Heart right ventricle (tissue), 16 donors: ENCODE measurements around the gene CDK6. TPM values are rescaled to one million over a fixed set of nuclear protein-coding genes. Genes with fewer than 3 reads are reported as not detected.

ENCODE experiments used
- ATAC-seq, 8 donors: fragments of 200-7000 bp; cut with Tn5 transposase; one replicate each; pipeline ENCODE4 v1.9.1; 2020; ENCODE audit warnings: mild to moderate bottlenecking in 8 of 8, moderate library complexity in 8 of 8, moderate number of reproducible peaks in 1 of 8
- DNase-seq, 2 donors: peaks; one replicate each; pipeline ENCODE4 v3.0.0-alpha.2; 2020
- H3K27ac ChIP-seq, 10 donors: fragments of 200-600 bp; sonication (generic) in 2 of 10; one replicate each; pipeline versions ENCODE4 v1.5.0 to v1.8.0; 2020 to 2022; ENCODE audit warnings: mild to moderate bottlenecking in 3 of 10
- H3K27me3 ChIP-seq, 7 donors: fragments of 200-600 bp; one replicate each; pipeline ENCODE4 v1.8.0; 2021 to 2022; ENCODE audit warnings: mild to moderate bottlenecking in 2 of 7
- H3K36me3 ChIP-seq, 9 donors: fragments of 200-600 bp; sonication (generic) in 1 of 9; one replicate each; pipeline versions ENCODE4 v1.5.0 to v1.8.0; 2020 to 2022; ENCODE audit warnings: mild to moderate bottlenecking in 2 of 9
- H3K4me1 ChIP-seq, 9 donors: fragments of 200-600 bp; sonication (generic) in 1 of 9; one replicate each; pipeline versions ENCODE4 v1.5.0 to v1.8.0; 2020 to 2022; ENCODE audit warnings: mild to moderate bottlenecking in 4 of 9
- H3K4me3 ChIP-seq, 10 donors: fragments of 200-600 bp; sonication (generic) in 2 of 10; one replicate each; pipeline versions ENCODE4 v1.5.0 to v1.8.0; 2020 to 2022; ENCODE audit warnings: mild to moderate bottlenecking in 7 of 10, moderate library complexity in 2 of 10
- H3K9me3 ChIP-seq, 11 donors: fragments of 200-600 bp in 10 of 11; sonication (generic) in 2 of 11; one replicate each; pipeline versions ENCODE4 v1.5.0 to v1.8.0; 2013 to 2022; ENCODE audit warnings: mild to moderate bottlenecking in 2 of 11, control low read depth in 1 of 11, moderate library complexity in 1 of 11
- WGBS, 2 donors: extraction: QIAGEN DNeasy Blood & Tissue Kit; methylation state at CpG; one replicate each; pipeline ENCODE4 v1.1.7; 2013; ENCODE audit warnings: inconsistent platforms in 1 of 2; 5-methylcytosine and 5-hydroxymethylcytosine counted together
- intact Hi-C, 10 donors: fragments of 100-400 bp; cut with DNase I; formaldehyde crosslinking; loops; one replicate each; pipeline versions ENCODE4 v1.11.1 to v1.14.2; 2022
- polyA plus RNA-seq, 2 donors: library from polyadenylated mRNA; stranded (reverse); fragments of 200-250 nt; gene quantifications; one replicate each; pipeline ENCODE4 v1.2.3, GENCODE V29; 2013
- total RNA-seq, 10 donors: library from RNA; stranded (reverse); fragmentation: NEBNext Ultra II Directional in 3 of 10; extraction: Animal tissue kit (Norgen Biotek cat#: 25700) in 3 of 10; gene quantifications; one replicate each; pipeline versions ENCODE4 v1.2.1 to v1.2.4, GENCODE V29; 2021 to 2023
- TF ChIP-seq, protein P1 (sequence below), 9 donors: fragments of 200-600 bp; sonication (generic) in 2 of 9; IDR thresholded peaks; one replicate each; pipeline versions ENCODE4 v1.5.0 to v1.8.0; 2021 to 2022; ENCODE audit warnings: antibody characterized with exemption in 9 of 9, mild to moderate bottlenecking in 5 of 9, moderate library complexity in 1 of 9
- donor health status: Arrhythmogenic right ventricular cardiomyopathy.
- donor health status: ischemic (EF 13 %, LVEDD 7.1; RV severe dilation, severe dysfunction).
- donor health status: healthy with polysubstance abuse.
- donor health status: DM: no; HTN: yes; CAD: no.
- donor health status: DM: no; HTN: no; CAD: no.
- donor health status: ischemic (EF 25% LVEDD 6.9; RV normal size, moderate dysfunction).
- donor health status: ischemic (EF 25% LVEDD 5.7; RV mildly dilated, moderate dysfunction).
- donor health status: healthy.
- donor health status: DM: yes; HTN: yes; CAD: no.
- donor health status: Ischemic cardiomyopathy.
- donor health status: ischemic (EF 35%, LVEDD 5.7; RV mildly dilated, moderate dysfunction).
- donor health status: nonischemic (EF 11% LVEDD 7.7; RV severe dilation, severe dysfunction).
- donor health status: DM: yes; HTN: yes; CAD: no.
- donor health status: PGD.
- donor health status: ischemic (EF 29% LVEDD 5.4; RV normal size, mild dysfunction).
- donor health status: nonischemic (EF 23%, LVEDD 6.1; RV moderate dilation, normal function).

CDK6 gene
- total and polyA plus RNA-seq, 12 donors, result 2.6 to 31.5 (median 16.4) TPM

DNA sequence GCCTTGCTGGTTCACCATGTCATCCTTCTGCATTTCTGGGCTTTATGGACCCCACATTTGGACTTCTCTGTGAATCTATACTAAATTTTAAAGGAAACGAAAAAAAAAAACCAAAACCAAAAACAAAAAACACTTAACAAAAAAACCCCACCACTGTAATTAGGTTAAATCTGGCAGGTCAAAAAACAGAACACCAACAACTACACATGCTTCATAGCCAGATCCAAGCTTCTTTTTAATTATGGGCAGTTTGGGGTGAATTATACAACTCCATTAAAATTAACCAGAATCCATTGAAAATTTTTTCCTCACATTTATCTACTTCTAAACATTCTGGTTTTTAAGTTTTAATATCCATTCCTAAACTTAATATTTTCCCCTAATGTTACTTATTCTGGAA lies 58.4 kb downstream of the CDK6 start:
- 73 to 91% methylated on average over 1 of the region's 1 CpG for WGBS, 2 donors
- Histone ChIP-seq H3K4me3 (no peak overlapping the region), H3K27ac (no peak overlapping the region), H3K36me3 (peaks cover 0 to 18% (median 0%) of the 10 kb centered on the region in 9 donors), H3K4me1 (peaks cover 0 to 48% (median 33%) of the 10 kb centered on the region in 9 donors), H3K27me3 (no peaks in the 10 kb centered on the region), H3K9me3 (peaks cover 0 to 7% (median 0%) of the 10 kb centered on the region in 11 donors)
- DNase-seq (no peak), ATAC-seq (no peak)
- intact Hi-C loops, result no loop called here
- TF ChIP-seq, protein P1, sequence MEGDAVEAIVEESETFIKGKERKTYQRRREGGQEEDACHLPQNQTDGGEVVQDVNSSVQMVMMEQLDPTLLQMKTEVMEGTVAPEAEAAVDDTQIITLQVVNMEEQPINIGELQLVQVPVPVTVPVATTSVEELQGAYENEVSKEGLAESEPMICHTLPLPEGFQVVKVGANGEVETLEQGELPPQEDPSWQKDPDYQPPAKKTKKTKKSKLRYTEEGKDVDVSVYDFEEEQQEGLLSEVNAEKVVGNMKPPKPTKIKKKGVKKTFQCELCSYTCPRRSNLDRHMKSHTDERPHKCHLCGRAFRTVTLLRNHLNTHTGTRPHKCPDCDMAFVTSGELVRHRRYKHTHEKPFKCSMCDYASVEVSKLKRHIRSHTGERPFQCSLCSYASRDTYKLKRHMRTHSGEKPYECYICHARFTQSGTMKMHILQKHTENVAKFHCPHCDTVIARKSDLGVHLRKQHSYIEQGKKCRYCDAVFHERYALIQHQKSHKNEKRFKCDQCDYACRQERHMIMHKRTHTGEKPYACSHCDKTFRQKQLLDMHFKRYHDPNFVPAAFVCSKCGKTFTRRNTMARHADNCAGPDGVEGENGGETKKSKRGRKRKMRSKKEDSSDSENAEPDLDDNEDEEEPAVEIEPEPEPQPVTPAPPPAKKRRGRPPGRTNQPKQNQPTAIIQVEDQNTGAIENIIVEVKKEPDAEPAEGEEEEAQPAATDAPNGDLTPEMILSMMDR (IDR thresholded peaks at IDR 0.05), result no peak

DNA sequence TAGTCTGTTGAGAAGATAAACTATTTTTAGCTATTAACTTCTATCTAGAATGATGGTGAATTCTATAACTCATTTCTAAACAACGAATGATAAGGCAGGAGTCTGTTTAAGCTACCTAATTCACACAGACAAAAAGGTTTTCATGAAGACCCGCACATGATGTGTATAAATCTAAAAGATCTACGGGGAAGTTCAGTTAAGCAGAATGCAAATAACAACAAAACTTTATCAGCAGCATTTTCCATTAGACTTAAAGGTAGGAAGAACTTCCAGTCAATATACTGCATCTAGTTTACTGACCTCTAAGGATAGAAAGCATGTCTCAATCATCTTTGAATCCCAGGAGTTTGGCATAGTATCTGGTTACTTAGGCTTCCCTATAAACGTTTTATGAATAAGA lies 62.6 kb downstream of the CDK6 start:
- DNase-seq, result no peak
- WGBS, 2 donors, result 67 to 70% methylated on average over 4 of the region's 4 CpGs
- Histone ChIP-seq H3K27ac (no peak overlapping the region), H3K9me3 (peaks cover 0 to 7% (median 0%) of the 10 kb centered on the region in 11 donors), H3K36me3 (peaks cover 0 to 22% (median 0%) of the 10 kb centered on the region in 9 donors), H3K4me3 (no peak overlapping the region), H3K27me3 (no peaks in the 10 kb centered on the region), H3K4me1 (peaks cover 0 to 15% (median 7%) of the 10 kb centered on the region in 9 donors)
- no peak for ATAC-seq
- intact Hi-C loops, result no loop called here
- TF ChIP-seq, protein P1 (IDR thresholded peaks at IDR 0.05), result no peak

DNA sequence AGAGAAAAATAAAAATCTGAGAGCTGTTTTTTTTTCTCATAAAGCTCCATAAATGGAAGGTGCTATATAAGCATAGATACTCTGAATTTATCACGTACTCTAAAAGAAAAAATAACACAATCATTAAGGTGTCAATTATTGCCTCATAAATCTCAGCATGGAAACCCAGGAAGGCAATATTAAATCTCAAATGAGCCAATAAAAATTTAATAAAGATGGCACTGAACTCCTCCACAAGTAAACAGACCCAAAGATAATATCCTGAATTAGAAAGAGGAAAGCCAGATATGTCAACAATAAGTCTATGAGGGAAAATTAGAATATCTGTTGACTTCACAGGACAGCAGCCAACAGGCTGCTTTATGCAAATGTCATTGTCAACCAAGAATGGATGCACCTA lies 66.5 kb downstream of the CDK6 start:
- DNase-seq (no peak), ATAC-seq (no peak)
- 82 to 89% methylated on average over 1 of the region's 1 CpG for WGBS, 2 donors
- Histone ChIP-seq H3K27me3 (no peaks in the 10 kb centered on the region), H3K27ac (no peak overlapping the region), H3K36me3 (peaks cover 0 to 22% (median 0%) of the 10 kb centered on the region in 9 donors), H3K4me1 (peaks cover 4 to 44% (median 26%) of the 10 kb centered on the region in 9 donors), H3K9me3 (no peaks in the 10 kb centered on the region), H3K4me3 (no peak overlapping the region)
- TF ChIP-seq, protein P1 (IDR thresholded peaks at IDR 0.05), result no peak
- intact Hi-C loops, result no loop called here

DNA sequence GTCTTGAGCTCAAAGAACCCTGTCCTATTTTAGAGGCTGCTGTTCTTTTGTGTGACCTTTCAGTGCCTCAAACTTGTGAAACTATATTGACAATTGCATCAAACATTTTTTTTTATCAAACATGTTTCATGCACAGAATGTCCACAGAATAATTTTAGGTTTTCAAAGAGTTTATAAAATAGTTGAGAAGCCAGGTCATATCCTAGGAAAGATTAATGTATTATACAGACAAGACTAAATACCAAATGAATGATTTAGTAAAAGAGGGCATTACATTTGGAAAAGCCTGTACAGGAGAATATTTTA lies 67.0 kb downstream of the CDK6 start:
- Histone ChIP-seq H3K4me3 (no peak overlapping the region), H3K27me3 (no peaks in the 10 kb centered on the region), H3K4me1 (peaks cover 4 to 44% (median 26%) of the 10 kb centered on the region in 9 donors), H3K36me3 (peaks cover 0 to 18% (median 0%) of the 10 kb centered on the region in 9 donors), H3K9me3 (no peaks in the 10 kb centered on the region), H3K27ac (no peak overlapping the region)
- ATAC-seq, result no peak
- intact Hi-C loops, result no loop called here
- no peak for DNase-seq
- TF ChIP-seq, protein P1 (IDR thresholded peaks at IDR 0.05), result no peak
